GM21786 (cell line): ENCODE results near the gene DESI2.
"Not testable (repeated sequence)": the region's sequence is repeated elsewhere in the genome, so short reads cannot be mapped to it uniquely, and the experiment has no call there.

ENCODE experiments used
- ATAC-seq: cut with Tn5 transposase; IDR thresholded peaks from one replicate; pipeline ENCODE4 v1.9.1; 2021; ENCODE audit not compliant: unreplicated experiment

The DESI2 gene

DNA sequence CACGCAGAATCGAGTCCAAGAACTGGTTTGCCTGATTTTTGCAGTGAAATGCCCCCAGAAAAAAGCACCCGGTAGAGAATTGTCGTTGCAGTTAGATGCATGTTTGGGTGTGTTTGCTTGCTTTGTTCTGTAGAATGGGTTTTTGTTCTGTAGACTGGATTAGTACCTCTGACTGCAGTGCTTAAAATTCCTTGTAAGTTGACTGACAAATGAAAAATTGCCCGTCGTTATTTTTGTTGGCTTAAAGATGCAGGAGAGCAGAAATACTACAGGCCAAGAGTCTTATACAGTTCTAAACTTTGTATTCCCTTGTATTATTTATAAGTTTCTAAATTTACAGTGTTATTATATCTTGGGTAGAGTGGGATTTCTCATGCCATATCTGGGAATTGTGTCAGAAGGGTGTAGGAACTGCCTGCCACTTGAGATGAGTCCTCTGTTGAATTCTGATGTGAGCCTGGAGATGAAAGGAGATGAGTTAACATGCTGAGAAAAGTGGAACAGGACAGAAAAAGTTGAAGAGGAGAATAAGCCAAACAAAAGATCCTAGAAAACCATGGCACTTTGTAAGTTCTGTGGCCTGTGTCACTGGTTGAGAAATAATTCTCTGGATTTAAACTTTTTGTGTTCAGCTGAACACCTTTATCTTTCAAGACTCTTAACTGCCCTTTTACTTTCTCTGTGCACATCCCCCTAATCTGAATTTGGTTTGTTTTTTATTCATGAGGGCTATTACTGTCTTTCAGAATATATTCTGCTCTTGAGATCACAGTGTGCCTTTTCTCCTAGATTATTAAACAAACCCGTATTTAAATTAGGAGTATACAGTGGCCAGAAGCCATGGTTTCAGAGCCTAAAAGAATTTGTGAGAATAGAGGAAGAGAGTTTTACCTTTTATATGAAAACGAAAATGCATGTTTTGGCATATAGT lies 1.4 kb downstream of the DESI2 start:
- no peak for ATAC-seq

DNA sequence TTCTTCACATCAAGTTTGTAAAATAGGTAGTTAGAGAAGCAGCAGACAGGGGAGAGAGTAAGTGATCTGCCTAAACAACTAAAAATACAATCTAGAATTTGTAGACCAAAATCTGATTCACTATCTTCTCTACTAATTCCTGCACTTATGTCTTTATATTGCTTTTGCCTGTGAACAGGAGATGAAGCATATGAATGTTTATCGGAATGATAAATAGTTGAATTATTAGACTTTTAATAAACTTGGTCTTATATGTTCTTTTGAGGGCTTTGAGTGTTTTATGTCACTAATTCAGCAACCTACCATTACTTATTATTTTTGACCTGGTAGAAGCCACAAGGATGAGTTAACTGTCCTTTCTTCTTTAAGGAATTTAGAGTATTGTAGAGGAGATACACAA lies 2.3 kb downstream of the DESI2 start:
- ATAC-seq = no peak

DNA sequence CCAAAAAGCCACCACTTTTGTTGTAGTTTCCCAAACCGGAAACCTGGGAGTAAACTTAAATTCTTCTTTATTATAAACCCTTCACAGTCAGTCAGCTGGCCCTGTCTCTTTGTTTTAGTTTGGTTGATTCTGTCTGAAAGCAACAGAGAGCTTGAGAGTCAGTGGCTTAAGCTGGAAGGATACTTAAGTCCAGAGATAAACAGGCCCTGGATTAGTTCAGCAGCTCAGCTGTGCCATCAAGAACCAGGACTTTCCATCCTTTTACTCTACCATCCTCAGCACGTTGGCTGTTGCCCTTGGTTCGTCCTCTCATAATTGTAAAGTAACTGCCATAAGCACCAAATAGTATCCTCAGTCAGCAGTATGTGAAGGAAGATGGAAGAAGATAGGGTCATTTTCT lies 4.5 kb downstream of the DESI2 start:
- ATAC-seq = no peak

DNA sequence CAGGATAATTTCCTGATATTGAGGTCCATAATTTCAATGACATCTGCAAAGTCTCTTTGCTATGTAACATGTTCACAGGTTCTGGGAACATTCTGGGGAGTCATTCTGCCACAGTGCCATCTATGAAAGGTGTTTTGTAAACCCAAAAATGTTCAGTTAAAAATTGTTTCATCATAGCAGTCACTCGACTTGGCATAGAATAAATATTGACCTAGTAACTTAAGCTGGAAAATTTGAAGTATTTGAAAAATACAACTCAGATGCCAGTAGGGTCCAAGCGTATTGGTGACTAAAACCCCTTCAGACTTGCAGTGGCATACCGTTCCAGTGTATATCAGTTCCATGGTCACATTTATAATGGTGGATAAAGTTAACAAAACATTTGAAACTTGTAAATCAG lies 6.8 kb downstream of the DESI2 start:
- ATAC-seq = no peak

DNA sequence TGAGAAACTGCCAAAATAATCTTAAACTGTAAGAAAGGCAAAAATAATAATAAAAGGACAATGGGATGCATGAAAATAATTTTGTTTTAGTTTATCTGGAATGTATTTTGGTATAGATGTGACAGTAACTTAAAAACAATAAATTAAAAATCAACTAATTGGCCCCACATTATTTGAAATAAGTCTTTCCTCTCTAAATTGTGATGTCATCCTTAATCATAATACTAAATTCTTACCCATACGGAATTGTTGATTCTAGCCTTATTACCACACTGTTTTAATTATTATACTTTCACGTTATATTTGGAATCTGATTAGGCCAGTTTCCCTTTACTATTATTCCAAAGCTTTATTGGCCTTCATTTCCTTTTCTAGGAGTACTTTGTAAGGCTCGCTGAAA lies 7.7 kb downstream of the DESI2 start:
- ATAC-seq = no peak

DNA sequence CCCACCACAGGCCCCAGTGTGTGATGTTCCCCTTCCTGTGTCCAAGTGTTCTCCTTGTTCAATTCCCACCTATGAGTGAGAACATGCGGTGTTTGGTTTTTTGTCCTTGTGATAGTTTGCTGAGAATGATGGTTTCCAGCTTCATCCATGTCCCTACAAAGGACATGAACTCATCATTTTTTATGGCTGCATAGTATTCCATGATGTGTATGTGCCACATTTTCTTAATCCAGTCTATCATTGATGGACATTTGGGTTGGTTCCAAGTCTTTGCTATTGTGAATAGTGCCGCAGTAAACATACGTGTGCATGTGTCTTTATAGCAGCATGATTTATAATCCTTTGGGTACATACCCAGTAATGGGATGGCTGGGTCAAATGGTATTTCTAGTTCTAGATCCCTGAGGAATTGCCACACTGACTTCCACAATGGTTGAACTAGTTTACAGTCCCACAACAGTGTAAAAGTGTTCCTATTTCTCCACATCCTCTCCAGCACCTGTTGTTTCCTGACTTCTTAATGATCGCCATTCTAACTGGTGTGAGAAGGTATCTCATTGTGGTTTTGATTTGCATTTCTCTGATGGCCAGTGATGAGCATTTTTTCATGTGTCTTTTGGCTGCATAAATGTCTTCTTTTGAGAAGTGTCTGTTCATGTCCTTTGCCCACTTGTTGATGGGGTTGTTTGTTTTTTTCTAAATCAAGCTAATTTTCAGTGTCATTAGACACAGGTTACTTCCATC lies 8.8 kb downstream of the DESI2 start:
- not testable (repeated sequence) for ATAC-seq

DNA sequence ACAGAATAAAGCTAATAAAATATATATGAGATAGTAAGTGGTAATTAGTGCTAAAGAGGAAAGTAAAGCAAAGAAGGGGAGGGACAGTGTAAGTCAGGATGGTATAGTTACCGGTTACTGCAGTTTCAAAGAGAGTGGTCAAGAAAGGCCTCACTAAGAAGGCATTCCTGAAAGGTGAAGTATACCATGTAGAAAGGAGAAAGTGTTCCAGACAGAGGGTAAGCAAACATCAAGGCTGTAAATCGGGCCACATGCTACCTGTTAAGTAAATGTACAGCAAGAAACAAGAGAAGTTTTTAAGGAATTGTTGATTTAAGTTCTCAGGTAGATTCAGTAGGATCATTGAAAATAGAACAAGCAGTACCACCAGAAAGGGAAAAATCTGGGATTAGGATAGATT lies 9.7 kb downstream of the DESI2 start:
- no peak for ATAC-seq

DNA sequence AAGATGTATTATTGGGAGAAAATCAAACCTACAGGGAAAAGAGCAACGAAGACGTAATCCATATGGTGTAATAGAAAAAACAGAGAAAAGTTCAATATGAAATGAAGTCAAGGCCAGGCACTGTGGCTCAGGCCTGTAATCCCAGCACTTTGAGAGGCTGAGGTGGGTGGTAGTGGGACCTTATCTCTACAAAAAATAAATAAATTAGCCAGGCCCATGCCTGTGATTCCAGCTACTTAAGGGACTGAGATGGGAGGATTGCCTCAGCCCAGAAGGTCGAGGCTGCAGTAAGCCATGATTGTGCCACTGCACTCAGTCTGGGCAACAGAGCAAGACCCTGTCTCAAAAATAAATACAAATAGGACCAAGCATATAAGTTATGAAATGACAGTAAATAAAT lies 11.4 kb downstream of the DESI2 start:
- ATAC-seq = no peak

DNA sequence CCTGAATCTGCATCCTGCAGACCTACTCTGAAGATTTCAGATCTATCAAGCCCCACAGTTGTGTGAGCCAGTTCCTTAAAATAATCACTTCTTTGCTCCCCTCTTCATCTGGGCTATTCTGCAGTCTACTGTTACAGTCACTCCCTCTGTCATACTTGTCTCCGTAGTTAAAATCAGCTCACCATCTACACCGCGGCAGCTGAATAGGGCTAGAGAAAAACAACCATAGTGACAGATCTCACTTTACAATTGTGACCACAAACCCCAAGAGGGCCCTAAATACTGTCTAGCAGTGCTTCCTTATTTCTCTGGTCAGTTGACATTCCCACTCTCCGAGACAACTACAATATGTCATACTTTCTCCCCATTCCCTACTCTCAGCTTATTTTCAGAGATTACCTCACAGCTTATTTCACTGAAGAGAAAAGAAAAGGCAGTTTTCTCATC lies 12.9 kb downstream of the DESI2 start:
- peak; percentile 89 for ATAC-seq

DNA sequence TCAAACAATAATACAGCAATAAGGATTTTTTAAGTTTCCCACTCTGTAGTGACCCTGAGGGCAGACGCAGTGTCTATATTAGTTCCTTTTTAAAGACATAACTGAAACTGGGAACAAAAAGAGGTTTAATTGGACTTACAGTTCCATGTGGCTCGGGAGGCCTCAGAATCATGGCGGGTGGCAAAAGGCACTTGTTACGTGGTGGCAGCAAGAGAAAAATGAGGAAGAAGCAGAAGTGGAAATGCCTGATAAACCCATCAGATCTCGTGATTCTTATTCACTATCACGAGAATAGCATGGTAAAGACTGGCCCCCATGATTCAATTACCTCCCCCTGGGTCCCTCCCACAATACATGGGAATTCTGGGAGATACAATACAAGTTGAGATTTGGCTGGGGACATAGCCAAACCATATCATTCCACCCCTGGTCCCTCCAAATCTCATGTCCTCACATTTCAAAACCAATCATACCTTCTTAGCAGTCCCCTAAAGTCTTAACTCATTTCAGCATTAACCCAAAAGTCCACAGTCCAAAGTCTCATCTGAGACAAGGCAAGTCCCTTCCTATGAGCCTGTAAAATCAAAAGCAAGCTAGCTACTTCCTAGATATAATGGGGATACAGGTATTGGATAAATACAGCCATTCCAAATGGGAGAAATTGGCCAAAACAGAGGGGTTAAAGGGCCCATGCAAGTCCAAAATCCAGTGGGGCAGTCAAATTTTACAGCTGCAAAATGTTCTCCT lies 13.9 kb downstream of the DESI2 start:
- ATAC-seq = not testable (repeated sequence)

DNA sequence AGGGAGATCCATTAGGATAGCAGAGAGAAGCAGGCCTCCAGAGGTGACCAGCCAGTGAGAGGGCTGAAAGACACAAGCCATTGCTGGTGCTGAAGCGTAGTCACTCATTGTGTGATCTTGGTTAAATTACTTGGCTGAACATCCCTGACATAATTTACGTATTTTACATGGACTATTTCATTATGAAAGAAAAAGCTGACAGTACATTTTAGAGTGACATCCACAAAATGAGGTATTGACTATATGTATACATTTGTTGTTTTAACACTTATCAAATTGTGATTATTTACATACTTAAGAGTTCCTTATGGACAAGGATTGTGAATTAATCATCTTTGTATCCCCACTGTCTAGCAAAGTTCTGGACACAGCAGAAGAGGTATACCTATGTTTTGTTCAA lies 14.9 kb downstream of the DESI2 start:
- no peak for ATAC-seq

DNA sequence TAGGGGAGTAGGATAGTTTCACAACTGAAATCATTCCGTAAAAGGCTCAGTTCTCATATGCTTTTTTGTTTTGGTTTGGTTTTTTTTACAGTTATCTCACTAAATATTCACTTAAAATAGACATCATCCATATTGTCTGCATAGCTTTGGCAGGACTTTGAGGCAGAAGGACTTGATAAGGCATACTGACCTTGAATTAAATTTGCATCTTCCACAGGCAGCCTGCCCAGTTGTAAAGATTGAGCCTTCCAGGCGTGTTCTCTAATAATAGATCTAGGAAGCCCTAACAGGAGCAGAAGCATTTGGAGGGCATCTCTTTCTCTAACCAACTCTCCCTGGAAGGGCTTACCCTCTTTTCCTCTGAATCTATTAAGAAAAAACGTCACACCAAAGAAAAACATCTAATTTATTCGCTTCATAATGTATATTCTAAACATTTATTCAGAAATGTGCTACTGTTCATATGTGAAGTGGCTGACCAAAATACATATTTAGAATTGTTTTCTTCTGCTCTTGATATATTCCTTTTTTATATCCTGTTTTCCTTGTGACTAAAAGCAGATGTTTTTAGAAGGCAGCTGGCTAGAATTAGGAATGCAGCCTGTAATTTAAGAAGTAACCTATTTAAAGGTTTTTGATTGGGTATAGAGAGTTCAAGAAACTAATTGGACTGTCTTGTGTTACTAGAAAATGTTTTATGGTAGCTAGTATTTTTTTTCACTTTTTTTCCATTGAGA lies 20.2 kb downstream of the DESI2 start:
- ATAC-seq = no peak

DNA sequence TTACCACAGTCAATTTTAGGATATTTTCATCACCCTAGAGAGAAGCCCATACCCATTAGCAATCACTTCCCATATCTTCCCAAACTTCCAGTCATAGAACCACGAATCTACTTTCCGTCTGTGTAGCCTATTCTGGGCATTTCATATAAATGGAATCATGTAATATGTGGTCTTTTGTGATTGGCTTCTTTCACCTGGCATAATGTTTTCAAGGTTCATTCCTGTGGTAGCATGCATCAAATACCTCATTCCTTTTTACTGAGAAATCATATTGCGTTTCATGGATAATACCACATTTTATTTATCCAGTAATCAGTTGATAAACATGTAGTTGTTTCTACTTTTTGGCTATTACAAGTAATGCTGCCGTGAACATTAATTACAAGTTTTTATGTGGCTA lies 21.5 kb downstream of the DESI2 start:
- ATAC-seq = no peak

DNA sequence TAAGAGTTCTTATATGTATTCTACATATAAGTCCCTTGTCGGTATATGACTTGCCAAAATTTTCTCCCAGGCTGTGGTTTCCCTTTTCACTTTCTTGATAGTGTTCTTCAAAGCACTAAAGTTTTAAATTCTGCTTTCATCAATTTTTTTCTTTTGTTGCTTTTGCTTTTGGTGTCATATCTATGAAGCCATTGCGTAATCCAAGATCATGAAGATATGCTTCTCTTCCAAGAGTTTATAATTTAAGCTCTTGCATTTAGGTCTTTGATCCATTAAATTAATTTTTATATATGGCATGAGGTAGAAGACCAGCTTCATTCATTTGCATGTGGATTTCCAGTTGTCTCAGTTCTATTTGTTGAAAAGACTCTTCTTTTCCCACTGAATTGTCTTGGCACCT lies 22.2 kb downstream of the DESI2 start:
- ATAC-seq = no peak

DNA sequence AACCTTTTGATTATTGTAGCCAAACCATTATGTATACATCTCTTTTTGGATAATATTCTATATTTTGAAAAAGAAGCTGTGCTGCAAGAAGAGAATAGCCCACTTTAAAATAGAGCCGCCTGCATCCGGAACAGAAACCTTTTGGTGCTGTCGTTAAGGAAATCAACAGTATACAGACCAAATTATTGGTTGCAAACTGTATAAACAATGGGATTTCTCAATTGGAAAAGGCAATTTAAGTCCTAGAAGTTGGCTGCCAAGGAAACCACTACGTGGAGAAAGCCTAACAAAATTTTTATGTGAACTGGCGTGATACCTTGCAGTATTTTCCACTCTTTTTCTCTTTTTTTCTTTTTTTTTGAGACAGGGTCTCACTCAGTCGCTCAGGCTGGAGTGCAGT lies 25.8 kb downstream of the DESI2 start:
- no peak for ATAC-seq

DNA sequence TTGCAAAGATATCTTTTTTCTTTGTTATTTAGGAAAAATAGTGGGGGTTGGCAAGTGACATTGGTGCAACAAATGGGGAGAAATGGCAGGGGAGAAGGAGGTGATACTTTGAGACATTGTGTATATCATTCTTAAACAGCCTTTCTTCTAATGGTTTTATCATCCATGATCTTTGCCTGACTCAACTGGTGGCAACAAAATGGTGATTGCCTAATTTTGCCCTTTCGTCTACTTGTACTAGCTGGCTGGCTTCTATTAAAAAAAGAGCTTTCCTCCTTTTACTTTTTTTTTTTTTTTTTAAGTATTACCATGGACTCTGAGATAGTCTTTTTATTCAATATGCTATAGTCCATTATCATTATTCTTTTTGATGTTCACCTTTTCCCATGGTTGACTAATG lies 27.7 kb downstream of the DESI2 start:
- no peak for ATAC-seq

DNA sequence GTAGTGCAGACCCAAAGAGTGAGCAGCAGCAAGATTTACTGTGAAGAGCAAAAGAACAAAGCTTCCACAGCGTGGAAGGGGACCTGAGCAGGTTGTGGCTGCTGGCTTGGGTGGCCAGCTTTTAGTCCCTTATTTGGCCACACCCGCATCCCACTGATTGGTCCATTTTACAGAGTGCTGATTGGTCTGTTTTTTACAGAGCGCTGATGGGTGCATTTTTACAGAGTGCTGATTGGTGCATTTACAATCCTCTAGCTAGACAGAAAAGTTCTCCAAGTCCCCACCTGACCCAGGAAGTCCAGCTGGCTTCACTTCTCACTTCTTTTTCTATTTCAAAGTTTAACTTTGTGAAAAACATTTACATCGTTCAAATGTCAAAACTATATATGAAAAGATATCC lies 29.2 kb downstream of the DESI2 start:
- ATAC-seq = not testable (repeated sequence)

DNA sequence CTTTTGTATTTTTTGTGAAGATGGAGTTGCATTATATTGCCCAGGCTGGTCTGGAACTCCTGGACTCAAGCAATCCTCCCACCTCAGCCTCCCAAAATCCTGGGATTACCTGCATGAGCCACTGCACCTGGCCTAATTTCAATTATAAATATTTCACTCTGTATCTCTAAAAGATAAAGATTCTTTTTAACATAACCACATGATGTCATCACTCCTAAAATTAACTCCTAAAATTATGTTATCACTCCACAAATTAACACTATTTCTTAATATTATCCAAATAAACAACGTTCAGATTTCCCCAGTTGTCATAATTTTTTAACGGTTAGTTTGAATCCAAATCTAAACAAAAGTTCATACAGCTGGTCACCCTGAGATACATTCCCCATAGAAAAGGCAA lies 43.0 kb downstream of the DESI2 start:
- no peak for ATAC-seq

DNA sequence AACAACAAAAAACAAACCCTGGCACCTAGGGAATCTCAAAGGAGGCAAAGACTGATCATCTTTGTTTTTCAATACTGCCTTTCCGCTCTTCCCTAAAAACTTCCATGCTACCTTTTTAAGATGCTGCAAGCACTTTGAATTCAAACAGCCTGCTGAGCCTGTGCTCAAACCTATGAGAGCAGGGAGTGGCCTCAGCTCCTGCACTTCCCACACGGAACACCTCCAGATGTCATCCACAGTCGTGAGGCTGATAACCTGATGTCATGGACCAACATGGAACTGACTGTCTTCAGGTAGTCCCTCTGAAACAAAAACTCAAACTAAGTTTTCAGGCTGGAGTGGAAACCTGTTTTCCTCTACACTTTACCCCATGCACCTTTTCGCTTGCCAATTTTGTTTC lies 46.8 kb downstream of the DESI2 start:
- no peak for ATAC-seq

DNA sequence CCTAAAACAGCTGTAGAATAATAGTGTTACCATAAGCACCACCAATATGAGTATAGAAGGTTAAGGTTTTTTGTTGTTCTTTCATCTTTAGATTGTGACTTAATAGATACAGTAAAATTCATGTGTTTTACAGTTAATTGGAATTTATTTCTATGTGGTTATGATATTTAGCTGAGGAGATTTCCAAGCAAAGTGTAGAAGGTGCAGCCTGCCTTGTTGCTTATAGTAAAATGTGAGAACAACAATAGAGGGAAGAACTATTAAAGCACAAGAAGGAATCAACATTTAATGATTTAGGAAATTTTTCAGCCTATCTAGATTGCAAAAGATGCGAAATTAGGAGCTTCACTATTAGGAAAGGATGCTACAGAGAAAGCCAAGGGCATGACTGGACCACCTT lies 47.9 kb downstream of the DESI2 start:
- no peak for ATAC-seq

DNA sequence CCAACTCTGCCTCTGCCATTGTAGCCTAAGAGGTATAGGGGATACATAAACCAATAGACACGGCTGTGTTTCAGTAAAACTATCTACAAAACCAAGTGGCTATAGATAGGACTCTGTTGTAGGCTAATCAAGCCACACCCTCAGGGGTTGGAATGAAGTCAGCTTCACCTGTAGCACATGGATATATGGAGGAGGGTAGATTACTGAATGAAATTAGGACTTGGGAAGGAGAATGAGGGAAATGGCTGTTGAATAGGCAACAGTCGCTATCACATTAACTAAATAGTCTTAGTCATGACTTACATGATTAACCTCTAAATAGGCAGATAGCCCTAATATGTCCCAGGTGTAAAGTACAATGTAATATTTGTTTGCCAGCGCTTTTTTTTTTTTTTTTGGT lies 49.7 kb downstream of the DESI2 start:
- ATAC-seq = no peak
